ENCODE results near the gene PARVB. TPM values are rescaled to one million over a fixed set of nuclear protein-coding genes. Genes with fewer than 3 reads are reported as not detected.

Gene PARVB
- total and polyA plus RNA-seq, 2 of the 8 experiments (the other 6 are each of a cell fraction or from before 2014, with no cell fraction given), result 14.5 to 18.6 TPM

GRCh38 chr22:44146088-44146861, 122.2 kb downstream of the PARVB start (continued):
- TF ChIP-seq, protein P1, sequence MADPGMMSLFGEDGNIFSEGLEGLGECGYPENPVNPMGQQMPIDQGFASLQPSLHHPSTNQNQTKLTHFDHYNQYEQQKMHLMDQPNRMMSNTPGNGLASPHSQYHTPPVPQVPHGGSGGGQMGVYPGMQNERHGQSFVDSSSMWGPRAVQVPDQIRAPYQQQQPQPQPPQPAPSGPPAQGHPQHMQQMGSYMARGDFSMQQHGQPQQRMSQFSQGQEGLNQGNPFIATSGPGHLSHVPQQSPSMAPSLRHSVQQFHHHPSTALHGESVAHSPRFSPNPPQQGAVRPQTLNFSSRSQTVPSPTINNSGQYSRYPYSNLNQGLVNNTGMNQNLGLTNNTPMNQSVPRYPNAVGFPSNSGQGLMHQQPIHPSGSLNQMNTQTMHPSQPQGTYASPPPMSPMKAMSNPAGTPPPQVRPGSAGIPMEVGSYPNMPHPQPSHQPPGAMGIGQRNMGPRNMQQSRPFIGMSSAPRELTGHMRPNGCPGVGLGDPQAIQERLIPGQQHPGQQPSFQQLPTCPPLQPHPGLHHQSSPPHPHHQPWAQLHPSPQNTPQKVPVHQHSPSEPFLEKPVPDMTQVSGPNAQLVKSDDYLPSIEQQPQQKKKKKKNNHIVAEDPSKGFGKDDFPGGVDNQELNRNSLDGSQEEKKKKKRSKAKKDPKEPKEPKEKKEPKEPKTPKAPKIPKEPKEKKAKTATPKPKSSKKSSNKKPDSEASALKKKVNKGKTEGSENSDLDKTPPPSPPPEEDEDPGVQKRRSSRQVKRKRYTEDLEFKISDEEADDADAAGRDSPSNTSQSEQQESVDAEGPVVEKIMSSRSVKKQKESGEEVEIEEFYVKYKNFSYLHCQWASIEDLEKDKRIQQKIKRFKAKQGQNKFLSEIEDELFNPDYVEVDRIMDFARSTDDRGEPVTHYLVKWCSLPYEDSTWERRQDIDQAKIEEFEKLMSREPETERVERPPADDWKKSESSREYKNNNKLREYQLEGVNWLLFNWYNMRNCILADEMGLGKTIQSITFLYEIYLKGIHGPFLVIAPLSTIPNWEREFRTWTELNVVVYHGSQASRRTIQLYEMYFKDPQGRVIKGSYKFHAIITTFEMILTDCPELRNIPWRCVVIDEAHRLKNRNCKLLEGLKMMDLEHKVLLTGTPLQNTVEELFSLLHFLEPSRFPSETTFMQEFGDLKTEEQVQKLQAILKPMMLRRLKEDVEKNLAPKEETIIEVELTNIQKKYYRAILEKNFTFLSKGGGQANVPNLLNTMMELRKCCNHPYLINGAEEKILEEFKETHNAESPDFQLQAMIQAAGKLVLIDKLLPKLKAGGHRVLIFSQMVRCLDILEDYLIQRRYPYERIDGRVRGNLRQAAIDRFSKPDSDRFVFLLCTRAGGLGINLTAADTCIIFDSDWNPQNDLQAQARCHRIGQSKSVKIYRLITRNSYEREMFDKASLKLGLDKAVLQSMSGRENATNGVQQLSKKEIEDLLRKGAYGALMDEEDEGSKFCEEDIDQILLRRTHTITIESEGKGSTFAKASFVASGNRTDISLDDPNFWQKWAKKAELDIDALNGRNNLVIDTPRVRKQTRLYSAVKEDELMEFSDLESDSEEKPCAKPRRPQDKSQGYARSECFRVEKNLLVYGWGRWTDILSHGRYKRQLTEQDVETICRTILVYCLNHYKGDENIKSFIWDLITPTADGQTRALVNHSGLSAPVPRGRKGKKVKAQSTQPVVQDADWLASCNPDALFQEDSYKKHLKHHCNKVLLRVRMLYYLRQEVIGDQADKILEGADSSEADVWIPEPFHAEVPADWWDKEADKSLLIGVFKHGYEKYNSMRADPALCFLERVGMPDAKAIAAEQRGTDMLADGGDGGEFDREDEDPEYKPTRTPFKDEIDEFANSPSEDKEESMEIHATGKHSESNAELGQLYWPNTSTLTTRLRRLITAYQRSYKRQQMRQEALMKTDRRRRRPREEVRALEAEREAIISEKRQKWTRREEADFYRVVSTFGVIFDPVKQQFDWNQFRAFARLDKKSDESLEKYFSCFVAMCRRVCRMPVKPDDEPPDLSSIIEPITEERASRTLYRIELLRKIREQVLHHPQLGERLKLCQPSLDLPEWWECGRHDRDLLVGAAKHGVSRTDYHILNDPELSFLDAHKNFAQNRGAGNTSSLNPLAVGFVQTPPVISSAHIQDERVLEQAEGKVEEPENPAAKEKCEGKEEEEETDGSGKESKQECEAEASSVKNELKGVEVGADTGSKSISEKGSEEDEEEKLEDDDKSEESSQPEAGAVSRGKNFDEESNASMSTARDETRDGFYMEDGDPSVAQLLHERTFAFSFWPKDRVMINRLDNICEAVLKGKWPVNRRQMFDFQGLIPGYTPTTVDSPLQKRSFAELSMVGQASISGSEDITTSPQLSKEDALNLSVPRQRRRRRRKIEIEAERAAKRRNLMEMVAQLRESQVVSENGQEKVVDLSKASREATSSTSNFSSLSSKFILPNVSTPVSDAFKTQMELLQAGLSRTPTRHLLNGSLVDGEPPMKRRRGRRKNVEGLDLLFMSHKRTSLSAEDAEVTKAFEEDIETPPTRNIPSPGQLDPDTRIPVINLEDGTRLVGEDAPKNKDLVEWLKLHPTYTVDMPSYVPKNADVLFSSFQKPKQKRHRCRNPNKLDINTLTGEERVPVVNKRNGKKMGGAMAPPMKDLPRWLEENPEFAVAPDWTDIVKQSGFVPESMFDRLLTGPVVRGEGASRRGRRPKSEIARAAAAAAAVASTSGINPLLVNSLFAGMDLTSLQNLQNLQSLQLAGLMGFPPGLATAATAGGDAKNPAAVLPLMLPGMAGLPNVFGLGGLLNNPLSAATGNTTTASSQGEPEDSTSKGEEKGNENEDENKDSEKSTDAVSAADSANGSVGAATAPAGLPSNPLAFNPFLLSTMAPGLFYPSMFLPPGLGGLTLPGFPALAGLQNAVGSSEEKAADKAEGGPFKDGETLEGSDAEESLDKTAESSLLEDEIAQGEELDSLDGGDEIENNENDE (IDR thresholded peaks at IDR 0.05; ENCODE audit: insufficient replicate concordance, low read length), result no peak
- TF ChIP-seq MAFK (IDR thresholded peaks at IDR 0.05; ENCODE audit: low read depth, low read length) (no peak), KDM4A (IDR thresholded peaks at IDR 0.05; ENCODE audit: low read depth, low read length, severe bottlenecking) (no peak), NANOG (IDR thresholded peaks at IDR 0.05; ENCODE audit: insufficient read depth, low read depth, low read length, poor library complexity, severe bottlenecking) (no peak), CTBP2 (IDR thresholded peaks at IDR 0.05; ENCODE audit: borderline replicate concordance, insufficient read depth, insufficient read length, low read length) (no peak), USF2 (IDR thresholded peaks at IDR 0.05; ENCODE audit: low read length) (no peak), TCF12 (IDR thresholded peaks at IDR 0.05; ENCODE audit: low read depth, low read length) (no peak), CBX8 (IDR thresholded peaks at IDR 0.05; ENCODE audit: borderline replicate concordance, low read depth, low read length) (no peak)
